Daoy (cell line): ENCODE data around the gene TMEM19. TPM values are rescaled to one million over a fixed set of nuclear protein-coding genes. Genes with fewer than 3 reads are reported as not detected.
A peak's percentile ranks its signal among the peaks of the same experiment; 100 is the strongest.
"Not testable (repeated sequence)": the region's sequence is repeated elsewhere in the genome, so short reads cannot be mapped to it uniquely, and the experiment has no call there.

ENCODE experiments used
- DNase-seq: peaks from one replicate; pipeline ENCODE4 v3.0.0-alpha.2; 2015; ENCODE audit warnings: low read depth
- total RNA-seq: library from RNA; depleted of rRNA; stranded (reverse); fragments of >200 nt; shearing (Covaris generic); gene quantifications from 2 replicates; pipeline ENCODE4 v1.2.3, GENCODE V29; 2014

TMEM19 gene
- total RNA-seq, 1 experiment from 2014 or later: 46.7 TPM

DNA sequence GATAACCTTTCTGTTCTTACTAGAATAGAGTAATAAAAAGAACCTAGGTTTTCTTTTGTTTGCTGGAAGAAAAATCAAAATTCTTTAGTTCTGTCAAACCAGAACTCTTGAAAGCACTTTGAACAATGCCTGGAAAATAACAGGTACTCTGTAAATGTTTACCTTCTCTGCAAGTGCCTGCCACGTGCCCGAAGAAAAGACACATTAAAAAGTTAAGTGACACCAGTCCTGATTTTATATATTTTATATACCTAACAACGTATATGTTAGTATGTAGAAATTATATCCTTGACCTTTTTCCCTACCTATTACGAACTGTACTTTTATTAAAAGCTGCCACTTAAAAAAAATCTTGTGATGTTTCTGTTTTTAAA is 20.8 kb upstream of the TMEM19 start:
- no peak for DNase-seq

DNA sequence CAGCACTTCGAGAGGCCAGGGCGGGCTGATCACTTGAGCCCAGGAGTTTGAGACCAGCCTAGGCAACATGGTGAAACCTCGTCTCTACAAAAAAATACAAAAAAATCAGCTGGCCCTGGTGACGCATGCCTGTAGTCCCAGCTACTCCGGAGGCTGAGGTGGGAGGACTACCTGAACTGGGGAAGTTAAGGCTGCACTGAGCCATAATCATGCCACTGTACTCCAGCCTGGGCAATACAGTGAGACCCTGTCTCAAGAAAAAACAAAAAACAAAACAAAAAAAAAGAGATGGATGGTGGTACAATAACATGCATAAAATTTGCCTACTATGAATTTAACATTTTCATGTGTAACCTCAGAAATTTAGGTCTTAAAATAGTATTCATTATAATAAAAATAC is 19.6 kb upstream of the TMEM19 start:
- DNase-seq: no peak

- DNase-seq: no peak
These were observed 14.6 kb upstream of the TMEM19 start for GRCh38 chr12:71671311-71671710.

- no peak for DNase-seq
These were observed 14.1 kb upstream of the TMEM19 start for GRCh38 chr12:71671816-71672215.

- DNase-seq: no peak
These were observed 3.4 kb upstream of the TMEM19 start for GRCh38 chr12:71682466-71682865.

DNA sequence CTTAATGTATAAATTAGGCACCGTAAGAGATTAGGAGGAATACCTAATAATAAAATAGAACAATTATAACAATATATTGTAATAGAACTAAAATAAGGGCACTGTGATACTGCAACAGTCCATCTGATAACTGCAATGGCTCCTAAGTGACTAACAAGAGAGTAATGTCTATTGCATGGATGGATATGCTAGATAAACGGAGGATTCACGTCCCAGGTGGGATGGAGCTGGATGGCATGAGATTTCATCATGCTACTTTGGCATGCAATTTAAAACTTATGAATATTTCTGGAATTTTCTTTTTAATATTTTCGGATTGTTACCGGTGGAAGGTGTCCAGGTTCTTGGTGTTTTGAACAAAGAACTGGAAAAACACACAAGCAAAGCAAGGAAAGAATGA is 2.2 kb upstream of the TMEM19 start:
- DNase-seq: no peak

GRCh38 chr12:71684081-71684480 is 1.8 kb upstream of the TMEM19 start:
- DNase-seq: no peak

- peak; percentile 19 for DNase-seq
These were observed 473 bp upstream of the TMEM19 start for GRCh38 chr12:71685312-71685906.

DNA sequence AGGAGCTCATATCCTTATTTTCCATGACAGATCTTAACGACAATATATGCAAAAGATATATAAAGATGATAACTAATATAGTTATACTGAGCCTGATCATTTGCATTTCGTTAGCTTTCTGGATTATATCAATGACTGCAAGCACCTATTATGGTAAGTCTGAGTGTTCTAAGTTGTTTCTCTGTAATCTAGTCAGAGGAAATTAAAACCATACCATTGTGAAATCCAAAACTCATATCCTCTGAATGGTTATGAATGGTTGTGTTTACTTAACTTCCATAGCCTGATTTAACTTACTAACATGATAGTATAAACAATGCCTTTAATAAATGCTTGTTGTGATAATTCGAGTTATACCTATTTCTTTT is 760 bp downstream of the TMEM19 start:
- DNase-seq: no peak

DNA sequence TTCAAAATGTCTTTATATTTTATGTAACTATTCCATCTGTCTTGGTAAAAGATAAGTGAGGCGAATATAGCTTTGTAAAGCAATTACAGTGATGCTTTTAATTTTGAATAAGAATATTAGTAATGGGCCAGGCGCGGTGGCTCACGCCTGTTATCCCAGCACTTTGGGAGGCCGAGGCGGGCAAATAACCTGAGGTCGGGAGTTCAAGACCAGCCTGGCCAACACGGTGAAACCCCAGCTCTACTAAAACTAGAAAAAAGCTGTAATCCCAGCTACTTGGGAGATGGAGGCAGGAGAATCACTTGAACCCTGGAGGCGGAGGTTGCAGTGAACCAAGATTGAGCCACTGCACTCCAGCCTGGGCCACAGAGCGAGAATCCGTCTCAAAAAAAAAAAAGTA is 1.3 kb downstream of the TMEM19 start:
- not testable (repeated sequence) for DNase-seq

DNA sequence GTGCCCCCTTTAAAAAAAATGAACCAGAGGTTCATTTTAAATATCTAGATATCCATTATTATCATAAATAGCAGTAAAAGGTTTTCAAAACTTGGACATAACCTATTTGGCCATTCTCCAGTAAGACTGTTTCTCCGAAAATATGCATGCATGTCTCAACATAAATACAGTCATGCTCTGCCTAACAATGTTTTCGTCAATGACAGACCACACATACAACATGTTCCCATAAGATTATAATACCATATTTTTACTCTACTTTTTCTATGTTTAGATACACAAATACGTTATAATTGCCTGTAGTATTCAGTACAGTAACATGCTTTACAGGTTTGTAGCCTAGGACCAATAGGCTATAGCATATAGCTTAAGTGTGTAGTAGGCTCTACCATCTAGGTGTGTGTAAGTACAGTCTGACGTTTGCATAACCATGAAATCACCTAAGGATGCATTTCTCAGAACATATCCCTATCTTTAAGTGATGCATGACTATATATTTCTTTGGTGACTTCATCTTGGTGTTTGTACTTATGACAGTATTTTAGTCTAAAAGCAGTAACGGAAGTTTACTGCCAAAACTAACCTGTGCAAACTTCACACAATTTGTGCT is 3.2 kb downstream of the TMEM19 start:
- DNase-seq: no peak

DNA sequence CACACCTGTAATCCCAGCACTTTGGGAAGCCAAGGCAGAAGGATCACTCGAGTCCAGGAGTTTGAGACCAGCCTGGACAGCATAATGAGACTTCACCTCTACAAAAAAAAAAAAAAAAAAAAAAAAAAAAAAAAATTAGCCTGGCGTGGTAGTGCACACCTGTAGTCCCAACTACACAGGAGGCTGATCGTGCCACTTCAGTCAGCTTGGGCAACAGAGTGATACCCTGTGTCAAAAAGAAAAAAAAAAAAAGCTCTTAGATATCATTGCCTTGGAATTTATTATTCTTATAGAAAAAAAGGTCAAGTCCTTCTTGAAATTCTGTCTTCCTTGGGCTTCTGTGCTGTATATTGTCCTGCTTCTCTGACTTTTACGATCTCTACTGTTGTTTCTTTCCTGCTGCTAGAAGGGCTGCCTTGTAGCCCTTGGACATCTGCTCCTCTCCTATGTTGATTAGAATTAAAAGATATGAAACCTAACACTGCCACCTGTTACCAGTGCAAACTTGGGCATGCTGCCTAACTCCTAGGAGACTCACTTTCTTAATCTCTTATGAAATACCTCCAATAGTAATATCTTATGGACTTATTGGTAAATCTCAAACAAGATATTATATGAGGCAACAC is 5.7 kb downstream of the TMEM19 start:
- no peak for DNase-seq

GRCh38 chr12:71693126-71693525 is 7.2 kb downstream of the TMEM19 start:
- no peak for DNase-seq

- not testable (repeated sequence) for DNase-seq
These were observed 7.8 kb downstream of the TMEM19 start for GRCh38 chr12:71693651-71694050.

- DNase-seq: no peak
These were observed 8.4 kb downstream of the TMEM19 start for GRCh38 chr12:71694099-71694820.

GRCh38 chr12:71695782-71696181 is 9.9 kb downstream of the TMEM19 start:
- no peak for DNase-seq

DNA sequence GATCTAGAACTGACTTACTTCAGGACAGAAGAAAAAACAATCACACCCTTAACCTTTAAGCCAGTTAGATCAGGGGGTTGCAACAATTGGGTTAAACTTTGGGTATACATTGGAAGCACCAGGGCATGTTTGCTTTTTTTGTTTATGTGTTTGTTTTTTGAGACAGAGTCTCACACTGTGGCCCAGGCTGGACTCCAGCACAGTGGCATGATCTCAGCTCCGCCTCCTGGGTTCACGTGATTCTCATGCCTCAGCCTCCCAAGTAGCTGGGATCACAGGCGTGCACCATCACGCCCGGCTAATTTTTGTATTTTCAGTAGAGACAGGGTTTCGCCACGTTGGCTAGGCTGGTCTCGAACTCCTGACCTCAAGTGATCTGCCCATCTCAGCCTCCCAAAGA is 16.3 kb downstream of the TMEM19 start:
- not testable (repeated sequence) for DNase-seq

DNA sequence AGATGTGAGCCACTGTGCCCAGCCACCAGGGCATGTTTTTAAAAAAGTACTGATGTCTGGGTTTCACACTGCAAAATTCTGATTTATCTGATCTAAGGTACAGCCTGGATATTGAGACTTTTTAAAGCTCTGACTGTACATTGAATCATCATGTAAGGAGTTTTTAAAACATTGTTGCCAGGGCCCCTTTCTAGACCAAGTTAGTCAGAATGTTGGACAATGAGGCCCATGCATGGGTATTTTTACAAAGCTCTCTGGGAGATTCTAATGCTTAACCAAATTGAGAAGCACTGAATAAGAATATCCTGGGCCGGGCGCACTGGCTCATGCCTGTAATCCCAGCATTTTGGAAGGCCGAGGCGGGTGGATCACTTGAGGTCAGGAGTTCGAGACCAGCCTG is 16.7 kb downstream of the TMEM19 start:
- no peak for DNase-seq

GRCh38 chr12:71703206-71703605 is 17.3 kb downstream of the TMEM19 start:
- DNase-seq: no peak

- DNase-seq: no peak
These were observed 19.0 kb downstream of the TMEM19 start for GRCh38 chr12:71704920-71705319.

GRCh38 chr12:71708658-71709057 is 22.8 kb downstream of the TMEM19 start:
- DNase-seq: no peak

DNA sequence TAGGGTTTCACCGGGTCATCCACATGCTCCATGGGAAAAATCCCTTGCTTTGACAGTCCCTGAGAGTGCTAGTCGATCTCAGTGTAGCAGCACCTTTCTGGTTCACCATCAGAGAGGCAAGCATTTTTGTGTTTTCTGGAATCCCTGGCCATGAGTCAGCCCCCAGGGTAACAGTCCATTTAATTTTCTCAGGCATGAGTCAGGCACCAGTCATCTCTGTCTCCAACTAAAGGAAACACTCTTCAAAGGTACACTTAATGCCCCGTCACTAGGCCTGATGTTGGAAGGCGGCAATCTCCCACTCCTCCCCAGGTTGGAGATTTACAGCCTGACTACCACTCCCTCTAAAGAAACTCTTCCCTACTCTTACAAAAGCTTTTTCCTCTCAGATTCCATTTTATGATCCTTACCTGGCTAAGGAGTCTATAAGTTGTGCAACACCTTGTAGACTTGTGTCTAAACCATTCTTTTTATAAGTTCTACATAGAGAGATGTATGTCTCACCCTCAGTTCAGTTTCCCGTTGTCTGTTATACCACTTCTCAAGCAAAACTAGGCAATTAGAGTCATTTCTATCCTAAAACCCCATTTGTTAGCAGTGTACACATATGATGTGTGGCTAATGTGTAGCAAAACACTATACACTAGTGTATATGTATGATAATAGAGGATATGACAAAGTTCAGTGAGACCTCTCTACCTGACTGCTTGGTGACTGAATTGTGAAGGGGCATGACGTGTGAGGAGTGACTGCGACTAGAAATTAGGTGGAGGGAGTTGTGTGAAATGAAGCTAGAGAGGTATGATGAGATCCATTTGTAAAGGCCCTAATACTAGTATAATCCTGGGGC is 24.6 kb downstream of the TMEM19 start:
- DNase-seq: peak; percentile 93
